ENCODE results near the gene TGFB3.

- TF ChIP-seq CTCF (IDR thresholded peaks at IDR 0.05) (no peak), EP300 (IDR thresholded peaks at IDR 0.05) (no peak), POLR2A (IDR thresholded peaks at IDR 0.05; ENCODE audit: low read depth) (no peak)
Observed at GRCh38 chr14:75944607-75945241, 37.1 kb downstream of the TGFB3 start.
